ENCODE measurements around the gene OTULIN.

The OTULIN gene

GRCh38 chr5:14664270-14665100 is at the start of gene OTULIN:
Gene OTULIN (plus strand): TSS chr5:14664718. CDS start chr5:14664826, 108 bp downstream.
- FAIRE-seq, result no peak

DNA sequence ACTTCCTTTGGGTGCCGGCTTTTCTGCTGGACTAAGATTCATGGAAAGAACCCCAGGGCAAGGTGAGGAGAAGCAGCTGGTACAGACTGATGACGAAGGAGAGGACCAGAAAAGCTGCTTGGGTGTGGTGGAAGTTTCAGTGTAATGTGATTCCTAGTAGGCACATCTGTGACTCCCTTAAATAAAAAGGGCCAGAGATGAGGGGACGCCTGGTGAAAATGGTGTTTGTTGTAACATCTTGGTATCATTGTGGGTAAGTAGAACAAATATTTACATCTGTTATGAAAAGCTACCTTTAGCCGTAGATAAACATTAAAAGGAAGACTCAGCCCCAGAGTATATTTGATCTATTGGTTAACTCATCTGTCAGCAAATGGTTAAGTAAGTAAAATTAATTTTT is 49.2 kb upstream of the OTULIN start:
- no peak for FAIRE-seq

- FAIRE-seq, result no peak
These were observed 47.1 kb upstream of the OTULIN start for GRCh38 chr5:14617441-14617840.

GRCh38 chr5:14627270-14627669 is 37.2 kb upstream of the OTULIN start:
- FAIRE-seq, result no peak

DNA sequence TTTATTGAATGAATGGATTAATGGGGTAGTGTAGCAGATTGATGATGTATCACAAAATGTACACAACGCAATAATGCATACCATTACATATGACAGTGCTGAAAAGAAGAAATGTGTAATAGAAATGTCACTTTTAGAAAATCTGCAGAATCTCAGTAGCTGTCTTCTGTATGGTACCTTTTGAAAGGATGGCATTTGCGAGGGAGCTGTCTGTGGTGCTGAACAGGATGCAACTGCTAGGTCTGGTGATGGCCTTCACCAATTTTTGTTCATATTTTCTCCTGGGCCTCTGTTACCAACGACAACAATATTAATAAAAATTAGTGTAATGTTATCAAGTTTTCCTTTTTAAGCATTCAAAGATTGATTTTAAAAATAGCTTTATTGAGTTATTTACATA is 36.2 kb upstream of the OTULIN start:
- no peak for FAIRE-seq

DNA sequence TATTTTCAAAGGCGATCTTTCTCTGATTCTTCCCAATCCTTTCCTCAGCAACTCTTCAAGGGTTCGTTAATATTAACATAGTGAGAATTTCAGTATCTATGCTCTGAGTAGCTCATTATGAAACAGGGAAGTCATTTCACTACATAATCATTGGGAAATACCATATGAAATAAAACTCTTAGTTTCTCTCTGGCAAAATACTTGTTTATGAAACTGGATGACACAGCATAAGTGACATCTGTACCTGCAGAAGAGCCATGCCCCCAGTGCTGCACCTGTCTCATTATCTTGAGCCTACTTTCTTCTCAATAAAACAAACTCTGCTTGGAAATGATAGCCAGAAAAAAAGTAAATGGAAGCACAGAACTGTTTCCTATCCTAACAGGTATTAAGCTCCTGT is 33.8 kb upstream of the OTULIN start:
- no peak for FAIRE-seq

DNA sequence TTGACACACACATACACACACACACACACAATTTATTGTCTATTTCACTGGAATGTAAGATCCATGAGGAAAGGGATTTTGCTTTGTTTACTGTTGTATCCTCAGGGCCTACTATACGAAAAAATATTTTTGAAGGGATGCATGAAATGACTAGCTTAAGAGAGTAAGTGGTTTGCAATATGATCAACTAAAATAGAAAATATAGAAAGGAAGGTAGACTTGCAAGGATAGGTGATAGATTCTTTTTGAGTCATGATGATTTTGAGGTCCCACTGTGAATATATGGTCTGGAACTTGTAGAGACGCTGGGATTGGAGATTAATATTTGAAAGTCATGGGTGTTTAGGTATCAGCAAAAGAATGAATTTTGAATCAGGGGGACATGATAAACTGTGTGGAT is 28.9 kb upstream of the OTULIN start:
- no peak for FAIRE-seq

GRCh38 chr5:14640765-14641164 is 23.8 kb upstream of the OTULIN start:
- no peak for FAIRE-seq

- no peak for FAIRE-seq
These were observed 19.8 kb upstream of the OTULIN start for GRCh38 chr5:14644623-14645237.

DNA sequence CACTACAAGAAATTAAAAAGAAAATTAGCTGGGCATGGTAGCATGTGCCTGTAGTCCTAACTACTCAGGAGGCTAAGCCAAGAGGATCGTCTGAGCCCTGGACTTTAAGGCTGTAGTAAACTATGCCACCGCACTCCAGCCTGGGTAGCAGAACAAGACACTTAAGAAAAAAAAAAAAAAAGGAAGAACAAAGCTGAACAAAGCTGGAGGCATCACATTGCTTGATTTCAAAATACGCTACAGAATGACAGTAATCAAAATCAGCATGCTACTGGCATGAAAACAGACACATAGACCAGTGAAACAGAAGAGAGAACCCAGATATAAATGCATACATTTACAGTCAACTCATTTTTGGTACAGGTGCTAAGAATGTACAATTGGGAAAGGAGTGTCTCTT is 14.5 kb upstream of the OTULIN start:
- no peak for FAIRE-seq

DNA sequence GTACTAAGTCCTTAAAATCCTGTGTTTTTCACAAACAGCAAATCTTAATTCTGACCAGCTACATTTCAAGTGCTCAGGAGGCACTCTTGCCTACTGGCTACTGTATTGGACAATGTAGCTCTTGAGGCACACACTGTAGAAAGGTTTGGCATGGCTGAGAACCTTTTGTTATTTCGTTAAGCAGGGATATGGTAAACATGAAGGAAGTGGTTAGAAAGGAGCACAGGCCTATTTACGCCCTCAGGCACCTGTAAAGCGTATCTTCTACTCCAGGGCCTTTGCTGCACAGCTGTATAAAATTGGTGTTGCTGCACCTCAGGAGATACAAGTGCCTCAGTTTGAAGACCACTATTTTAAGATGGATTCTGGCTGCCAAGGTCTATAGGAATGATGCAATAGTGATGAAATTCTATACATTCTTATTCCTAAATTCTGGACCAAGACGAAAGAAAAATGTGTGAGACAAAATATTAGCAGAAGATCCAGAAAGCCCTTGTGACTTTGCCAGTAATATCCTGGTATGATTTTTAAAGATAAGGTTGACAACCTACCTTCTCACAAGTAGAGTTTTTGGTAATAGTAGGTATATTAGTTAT is 9.3 kb upstream of the OTULIN start:
- FAIRE-seq, result no peak

GRCh38 chr5:14656898-14657297 is 7.6 kb upstream of the OTULIN start:
- FAIRE-seq, result no peak

DNA sequence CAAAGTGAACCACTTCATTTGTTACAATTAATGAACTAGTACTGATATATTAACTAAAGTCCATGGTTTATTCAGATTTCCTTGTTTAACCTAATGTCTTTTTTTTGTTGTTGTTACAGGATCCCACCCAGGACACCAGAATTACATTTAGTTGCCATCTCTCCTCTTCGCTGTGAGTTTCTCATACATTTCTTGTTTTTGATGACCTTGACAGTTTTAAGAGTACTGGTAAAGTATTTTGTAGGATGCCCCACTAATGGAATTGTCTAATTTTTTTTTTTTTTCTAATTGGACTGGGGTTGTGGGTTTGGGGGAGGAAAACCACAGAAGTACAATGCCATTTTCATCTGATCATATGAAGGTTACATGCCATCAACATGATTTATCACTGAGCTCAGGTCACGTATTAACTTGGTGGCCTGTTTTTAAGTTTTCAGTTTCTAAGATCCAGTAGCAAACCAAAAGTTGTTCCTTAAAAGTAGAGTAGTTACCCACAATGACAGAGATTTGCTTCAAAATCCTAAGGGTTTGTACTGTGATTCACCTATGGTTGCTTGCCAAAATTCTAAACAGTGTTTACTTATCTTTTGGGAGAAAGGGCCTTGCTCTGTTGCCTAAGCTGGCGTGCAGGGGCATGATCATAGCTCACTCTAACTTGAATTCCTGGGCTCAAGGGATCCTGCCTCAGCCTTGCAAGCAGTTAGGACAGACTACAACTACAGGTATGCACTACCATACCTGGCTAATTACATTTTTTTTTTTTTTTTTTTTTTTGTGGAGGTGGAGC is 4.5 kb upstream of the OTULIN start:
- FAIRE-seq, result no peak

GRCh38 chr5:14660833-14661232 is 3.7 kb upstream of the OTULIN start:
- FAIRE-seq, result no peak

DNA sequence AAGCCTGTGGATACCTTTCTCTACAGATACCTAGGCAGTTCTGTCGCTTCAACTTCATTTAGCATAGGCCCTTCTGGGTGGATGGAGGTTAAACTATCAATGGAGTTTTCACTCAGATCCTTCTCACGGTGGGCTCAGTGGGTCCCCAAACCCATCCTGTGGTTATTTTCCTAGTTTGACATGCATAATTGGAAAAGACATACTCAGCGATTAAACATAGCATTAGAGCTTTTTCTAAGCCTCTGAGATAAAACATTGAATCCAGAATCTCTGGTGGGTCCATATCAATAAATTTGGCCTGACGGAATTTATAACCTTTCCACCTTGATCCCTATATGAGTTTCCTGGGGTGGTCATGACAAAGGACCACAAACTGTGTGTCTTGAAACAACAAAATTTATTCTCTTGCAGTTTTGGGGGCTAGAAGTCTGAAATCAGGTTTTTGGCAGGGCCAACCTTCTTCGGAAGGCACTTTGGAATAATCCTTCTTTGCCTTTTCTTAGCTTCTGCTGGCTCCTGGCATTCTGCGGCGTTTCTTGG is 1.7 kb upstream of the OTULIN start:
- FAIRE-seq, result no peak

DNA sequence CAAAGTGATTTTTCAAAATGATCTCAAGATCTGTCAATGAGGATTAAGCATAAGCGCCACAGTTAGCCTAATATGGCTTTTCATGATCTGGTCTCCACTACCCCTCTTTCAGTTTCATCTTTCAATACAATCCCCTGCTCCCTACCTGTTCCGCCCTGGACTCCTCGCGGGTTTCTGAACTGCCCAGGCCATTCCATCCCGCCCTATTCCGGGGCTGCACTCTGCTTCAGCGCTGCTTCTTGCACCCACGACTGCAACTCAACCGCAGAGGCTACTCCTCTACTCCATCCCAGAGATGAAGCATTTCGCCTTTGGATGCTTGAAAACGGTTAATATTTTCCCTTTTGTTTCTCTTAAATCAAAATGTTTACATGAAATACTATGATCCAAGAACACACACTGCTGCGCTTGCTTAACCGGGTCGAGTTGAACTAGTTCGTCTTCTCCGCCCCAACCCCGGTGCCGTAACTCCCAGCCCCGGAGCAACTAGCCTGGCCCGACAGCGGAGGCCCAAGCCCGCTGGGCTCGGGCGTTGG is 716 bp upstream of the OTULIN start:
- FAIRE-seq, result no peak

DNA sequence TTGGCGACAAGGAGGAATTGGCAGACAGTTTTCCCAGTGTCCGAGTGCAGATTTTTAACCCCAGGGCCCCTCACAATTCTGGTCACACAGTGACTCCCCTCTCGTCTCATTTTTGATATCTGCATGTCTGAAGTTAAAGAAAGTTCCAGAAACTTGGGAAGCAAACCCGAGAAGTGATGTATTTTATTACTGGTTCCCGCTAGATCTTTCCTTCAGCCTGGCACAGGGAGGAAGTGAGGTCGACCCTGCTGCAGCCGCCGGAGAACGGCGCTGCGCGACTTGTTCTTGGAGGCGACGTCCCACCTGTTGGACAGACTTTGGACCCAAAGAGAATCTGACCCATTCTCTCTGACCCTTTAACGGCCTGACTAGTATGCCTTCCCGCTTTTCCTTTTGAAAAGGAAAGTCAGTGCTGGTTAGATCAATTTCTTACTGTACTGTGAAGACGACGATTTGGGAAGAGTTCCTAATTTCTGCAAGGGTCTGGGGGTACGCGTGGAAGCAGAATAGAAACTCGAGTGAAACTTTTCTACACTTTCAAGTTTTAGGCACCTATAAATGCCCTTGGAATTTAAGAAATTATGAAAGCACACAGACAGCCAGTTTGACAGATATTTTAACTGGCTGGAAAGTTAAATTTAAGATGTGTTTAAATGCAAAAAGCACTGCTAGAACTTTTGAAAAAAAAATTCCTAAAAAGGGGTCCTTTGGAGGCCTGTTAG is 744 bp downstream of the OTULIN start:
- FAIRE-seq, result no peak

DNA sequence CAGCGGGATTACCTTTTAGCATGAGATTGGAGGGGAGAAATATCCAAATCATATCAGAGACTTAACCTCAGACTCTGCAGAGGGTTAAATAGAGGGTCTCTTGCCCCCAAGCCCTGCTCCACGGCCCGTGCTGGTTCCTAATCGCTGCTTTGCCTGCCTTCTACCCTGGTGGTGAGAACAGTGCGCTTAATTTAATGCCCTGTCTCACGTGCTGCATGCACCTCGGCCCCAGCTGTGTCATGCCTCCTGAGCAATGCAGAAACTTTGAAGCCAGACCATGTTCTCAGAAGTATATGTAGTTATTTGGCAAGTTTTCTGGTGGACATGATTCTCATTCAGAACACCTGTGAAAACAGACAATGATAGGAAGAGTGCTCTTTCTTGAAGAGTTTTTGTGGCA is 1.4 kb downstream of the OTULIN start:
- no peak for FAIRE-seq

DNA sequence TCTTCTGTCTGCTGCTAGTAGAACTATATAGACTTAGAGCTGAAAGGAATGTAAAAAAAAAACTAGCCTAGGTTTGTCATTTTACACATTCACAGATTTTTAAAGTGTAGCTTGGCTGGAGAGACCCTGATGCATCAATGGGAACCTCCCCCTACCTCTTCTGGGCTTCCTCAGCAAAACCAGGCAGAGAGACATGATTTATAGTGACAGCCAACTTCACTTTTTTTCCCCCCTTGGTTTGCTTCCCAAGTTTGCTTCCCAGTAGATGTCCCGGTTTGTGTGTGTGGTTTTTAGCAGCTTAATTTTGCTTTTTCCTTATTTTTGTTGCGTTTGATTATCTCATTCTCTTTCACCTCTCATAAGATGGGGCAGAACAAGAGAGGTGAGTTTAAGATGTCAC is 1.8 kb downstream of the OTULIN start:
- FAIRE-seq, result no peak

DNA sequence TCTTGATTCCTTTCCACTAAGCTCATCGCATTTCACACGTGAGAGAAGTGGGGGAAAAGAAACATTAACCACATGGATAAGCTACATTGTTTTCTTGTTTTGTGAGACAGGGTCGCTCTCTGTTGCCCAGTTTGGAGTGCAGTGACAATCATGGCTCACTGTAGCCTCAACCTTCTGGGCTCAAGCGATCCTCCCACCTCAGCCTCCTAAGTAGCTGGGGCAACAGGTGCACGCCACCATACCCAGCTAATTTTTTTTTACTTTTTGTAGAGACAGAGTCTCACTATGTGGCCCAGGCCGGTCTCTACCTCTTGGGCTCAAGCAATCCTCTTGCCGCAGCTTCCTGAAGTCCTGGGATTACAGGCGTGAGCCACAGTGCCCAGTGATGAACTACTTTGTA is 2.8 kb downstream of the OTULIN start:
- FAIRE-seq, result no peak

GRCh38 chr5:14667770-14668169 is 3.3 kb downstream of the OTULIN start:
- FAIRE-seq, result no peak

- FAIRE-seq, result no peak
These were observed 3.7 kb downstream of the OTULIN start for GRCh38 chr5:14668181-14668591.
